Activated CD4-positive, alpha-beta T cell treated with anti-CD3 and anti-CD28 coated beads, Interleukin-2, Interleukin-6, amounts not matched to agents 100 ng/mL and 50 ng/mL, durations not matched to agents 16 hours and 8 hours (primary cell): ENCODE data around the gene TPD52L2.
"Not testable (repeated sequence)": the region's sequence is repeated elsewhere in the genome, so short reads cannot be mapped to it uniquely, and the experiment has no call there.

Experiments used
- DNase-seq: peaks from one replicate; pipeline ENCODE4 v3.0.0-alpha.2; 2020

The TPD52L2 gene

DNA sequence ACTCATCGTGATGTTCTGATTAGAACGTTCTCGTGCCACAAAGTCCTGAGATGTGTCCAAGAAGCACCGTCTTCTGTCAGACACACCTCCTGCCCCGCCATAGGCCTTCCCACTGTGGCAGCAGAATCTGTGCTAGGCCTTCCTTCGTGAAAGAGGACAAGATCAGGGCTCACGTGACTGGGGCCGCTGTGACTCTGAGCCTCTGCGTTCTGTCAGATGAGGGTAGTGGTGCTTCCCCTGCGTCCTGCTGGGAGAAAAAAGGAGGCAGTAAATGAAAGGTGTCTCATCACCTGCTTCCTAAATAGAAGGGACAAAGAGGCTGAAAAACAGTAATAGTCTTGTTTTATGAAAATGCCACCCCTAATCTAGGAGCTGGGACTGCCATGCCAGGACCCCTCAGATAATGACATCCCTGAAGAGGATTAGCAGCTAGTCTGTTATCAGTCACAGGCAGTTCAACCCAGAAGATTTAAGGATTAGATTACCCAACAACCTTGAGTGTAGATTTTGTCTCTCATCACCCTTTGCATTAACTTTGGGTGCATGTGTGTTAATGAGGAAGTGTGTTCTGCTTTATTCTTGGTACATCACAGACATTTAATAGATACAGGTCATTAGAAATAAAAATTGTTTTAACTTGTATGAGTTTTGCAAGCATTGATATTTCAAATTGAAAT lies 34.0 kb downstream of the TPD52L2 start:
- no peak for DNase-seq

DNA sequence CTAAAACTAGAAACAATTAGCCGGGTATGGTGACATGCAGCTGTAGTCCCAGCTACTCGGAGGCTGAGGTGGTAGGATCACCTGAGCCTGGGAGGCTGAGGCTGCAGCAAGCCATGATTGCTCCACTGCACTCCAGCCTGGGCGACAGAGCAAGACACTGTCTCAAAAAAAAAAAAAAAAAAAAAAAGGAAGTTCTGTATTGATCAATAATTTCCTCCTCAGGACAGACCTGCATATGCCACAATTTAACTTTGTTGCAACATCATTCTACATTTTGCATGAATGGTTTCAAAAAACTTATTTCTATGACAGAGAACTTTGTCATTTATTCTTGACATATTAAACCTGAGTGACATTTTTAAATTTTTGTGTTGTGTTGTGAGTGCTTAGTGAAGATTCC lies 35.3 kb downstream of the TPD52L2 start:
- no peak for DNase-seq

DNA sequence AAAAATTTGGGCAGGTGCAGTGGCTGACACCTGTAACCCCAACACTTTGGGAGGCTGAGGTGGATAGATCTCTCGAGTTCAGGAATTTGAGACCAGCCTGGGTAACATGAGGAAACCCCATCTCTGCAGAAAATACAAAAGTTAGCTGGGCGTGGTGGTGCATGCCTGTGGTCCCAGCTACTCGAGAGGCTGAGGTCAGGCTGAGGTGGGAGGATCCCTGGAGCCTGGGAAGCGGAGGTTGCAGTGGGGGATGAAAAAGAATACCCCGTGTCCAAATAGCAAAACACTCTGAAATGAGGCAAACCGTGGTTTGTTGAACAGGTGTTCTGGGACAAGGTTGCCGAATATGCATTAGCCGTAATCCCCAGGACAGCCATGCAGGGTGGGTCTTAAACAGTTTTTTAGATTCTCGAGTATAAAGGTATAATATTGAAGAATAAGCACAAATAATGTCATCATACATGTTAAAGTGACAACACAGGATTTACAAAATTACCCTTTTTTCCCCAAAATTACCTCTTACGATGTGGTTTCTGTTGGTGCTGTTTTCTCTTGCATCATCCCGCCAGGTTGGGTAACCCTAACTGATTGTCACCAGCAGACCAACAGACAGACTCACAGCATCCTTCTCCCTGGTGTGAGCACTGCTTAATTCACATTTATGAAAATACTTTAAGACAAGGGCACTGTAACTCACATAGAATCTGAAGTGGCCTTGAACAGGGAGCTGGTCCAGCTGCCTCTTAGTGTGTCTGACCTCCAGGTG lies 38.9 kb downstream of the TPD52L2 start:
- no peak for DNase-seq

DNA sequence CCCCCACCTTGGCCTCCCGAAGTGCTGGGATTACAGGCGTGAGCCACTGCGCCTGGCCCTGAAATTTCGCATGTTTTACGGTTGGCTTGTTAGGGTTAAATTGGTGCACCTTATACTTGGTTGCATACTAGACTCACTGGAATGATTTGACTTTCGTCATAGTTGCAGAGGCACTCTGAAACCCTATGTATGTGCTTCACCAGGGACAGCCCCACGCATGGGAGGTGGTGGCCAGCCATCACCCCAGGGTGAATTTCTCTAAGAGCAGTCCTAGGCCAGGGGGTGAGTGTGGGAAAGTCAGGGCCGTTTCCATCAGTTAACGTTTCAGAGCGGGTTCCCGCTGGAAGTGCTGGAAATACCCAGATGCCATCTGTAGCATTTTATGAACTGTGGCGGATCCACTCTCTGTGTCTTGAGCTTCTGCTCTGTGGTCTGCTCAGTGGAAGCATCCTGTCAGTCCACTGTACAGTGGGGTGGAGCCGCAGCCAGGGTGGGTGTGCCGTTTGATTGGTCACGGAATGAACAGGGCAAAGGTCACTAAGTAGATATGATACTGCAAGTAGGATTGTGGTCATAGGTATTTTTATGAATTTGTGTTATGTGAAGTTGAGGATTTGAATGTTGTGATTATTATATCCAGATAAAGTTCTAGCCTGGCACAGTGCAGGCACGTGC lies 43.1 kb downstream of the TPD52L2 start:
- DNase-seq = no peak

DNA sequence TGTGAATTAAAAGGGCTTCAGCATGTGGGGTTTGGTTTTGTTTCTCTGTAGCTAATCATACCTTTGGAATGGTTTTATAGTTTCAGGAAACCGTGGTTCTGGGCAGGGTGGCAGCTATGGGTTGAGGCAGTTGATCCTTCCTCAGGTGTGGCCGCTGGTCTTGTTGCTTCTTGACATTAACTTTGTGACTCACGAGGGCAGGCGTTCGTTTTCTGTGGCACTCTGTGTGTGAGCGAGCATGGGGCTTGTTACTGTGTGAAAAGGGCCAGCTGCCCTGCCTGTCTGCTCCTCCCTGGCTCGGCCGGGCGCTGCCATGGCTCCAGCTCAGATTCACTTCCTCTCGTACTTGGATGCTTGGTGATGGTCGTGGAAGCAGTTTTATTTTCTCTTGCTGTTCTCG lies 46.1 kb downstream of the TPD52L2 start:
- DNase-seq = no peak

DNA sequence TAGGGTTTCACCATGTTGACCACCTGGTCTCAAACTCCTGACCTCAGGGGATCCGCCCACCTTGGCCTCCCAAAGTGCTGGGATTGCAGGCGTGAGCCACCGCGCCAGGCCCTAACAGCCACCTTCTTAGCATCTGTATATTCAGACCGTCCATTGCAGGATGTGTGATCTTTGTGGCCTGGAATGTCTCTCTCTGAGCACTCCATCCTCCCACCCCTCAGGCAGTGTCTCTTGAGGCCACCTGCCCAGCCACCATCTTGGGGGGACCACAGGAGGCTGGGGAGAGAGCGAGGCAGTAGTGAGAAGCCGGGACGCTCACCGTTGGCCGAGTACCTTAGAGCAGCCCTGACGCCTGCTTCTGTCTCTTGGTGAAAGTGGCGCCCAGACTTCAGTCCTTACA lies 48.7 kb downstream of the TPD52L2 start:
- DNase-seq = no peak

DNA sequence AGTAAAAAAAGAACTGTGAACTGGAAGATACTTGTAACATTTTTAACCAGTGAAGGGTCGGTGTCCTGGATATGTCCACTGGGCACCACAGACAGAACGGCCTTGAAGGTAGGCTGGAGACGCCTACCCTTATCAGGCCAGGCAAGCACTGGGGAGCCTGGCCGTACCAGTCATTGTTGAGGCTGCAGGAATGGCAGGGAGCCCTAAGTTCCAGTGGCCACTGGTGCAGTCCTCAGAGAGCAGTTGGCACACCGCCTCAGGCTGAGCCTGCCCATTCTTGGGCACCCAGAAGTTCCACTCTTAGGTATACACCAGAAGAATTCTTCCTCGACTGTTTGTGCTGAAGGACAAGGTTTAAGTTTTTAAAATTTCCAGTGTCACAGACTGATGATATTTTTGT lies 50.4 kb downstream of the TPD52L2 start:
- DNase-seq = no peak

DNA sequence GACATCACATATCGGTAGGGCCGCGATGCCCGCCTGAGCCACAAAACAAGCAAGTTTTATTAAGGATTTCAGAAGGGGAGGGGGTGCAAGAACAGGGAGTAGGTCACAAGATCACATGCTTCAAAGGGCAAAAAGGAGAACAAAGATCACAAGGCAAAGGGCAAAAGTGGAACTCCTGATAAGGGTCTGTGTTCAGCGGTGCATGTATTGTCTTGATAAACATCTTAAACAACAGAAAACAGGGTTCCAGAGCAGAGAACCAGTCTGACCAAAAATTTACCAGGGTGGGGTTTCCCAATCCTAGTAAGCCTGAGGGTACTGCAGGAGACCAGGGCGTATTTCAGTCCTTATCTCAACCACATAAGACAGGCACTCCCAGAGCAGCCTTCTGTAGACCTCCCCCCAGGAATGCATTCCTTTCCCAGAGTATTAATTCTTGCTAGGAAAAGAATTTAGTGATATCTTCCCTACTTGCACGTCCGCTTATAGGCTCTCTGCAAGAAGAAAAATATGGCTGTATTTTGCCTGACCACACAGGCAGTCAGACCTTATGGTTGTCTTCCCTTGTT lies 51.4 kb downstream of the TPD52L2 start:
- not testable (repeated sequence) for DNase-seq

DNA sequence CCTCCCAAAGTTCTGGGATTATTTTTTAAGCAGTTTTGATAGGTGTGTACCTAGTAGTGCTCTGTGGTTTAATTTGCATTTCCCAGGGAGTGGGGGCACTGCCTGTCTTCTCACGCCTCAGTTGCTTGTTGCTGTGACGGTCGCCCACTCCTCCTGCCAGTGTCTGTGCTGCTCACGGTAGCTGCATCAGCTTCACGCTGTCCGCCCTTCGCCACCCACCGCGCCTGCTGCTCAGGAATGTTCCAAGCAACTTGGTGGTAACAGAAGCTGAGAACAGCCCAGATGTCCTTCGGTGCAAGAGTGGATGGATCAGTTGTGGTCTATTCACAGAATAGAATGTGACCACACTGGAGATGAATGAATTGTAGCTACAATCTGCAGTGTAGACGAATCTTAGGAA lies 52.7 kb downstream of the TPD52L2 start:
- no peak for DNase-seq

DNA sequence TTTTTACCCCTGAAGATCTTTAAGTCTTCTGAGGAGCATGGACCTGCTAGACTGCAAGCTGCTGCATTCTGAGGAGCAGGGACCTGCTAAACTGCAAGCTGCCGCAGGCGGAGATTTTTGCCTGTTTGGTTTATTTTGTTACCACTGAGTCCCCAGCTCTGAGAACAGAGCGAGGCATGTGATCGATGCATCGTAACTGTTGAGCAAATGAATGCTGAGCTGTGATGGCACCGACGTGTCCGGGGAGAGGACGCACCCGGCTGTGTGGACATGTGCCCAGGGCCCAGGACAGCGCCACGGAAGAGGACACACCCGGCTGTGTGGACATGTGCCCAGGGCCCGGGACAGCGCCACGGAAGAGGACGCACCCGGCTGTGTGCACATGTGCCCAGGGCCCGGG lies 54.1 kb downstream of the TPD52L2 start:
- no peak for DNase-seq

DNA sequence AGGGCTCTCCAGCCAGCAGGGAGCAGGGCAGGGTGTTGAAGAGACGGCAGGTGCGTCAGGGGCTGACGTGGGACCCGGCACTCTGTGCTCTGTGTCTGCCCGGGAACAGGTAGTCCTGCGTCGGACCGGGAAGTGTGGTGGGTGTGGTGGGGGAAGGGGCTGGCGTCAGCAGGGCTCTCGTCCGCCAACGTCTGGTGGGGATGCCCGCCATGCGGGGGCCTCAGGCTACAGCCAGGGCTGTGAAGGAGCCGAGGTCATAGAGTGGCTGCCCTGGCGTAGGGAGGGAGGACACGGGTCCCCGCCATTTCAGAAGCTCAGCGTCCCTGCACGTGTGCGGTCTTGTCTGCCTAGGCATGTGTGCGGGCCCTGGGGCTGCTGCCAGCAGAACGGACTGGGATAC lies 55.2 kb downstream of the TPD52L2 start:
- no peak for DNase-seq

DNA sequence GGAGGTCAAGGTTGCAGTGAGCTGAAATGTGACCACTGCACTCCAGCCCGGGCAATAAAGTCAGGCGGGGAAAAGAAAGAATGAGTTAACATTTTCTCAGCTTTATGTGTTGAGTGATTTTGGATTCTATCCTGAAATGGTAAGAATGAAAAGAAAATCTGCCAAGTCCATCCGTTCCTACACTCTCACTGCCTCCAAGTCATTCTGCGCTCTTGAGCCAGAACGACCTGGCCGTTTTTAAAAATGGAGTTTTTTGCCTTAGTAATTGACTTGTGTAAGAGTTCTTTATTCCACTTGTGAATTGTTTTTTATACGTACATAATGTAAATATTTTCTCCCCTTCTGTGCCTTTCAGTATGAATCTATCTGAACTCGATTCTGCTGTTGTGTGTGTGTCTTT lies 58.6 kb downstream of the TPD52L2 start:
- DNase-seq = no peak

DNA sequence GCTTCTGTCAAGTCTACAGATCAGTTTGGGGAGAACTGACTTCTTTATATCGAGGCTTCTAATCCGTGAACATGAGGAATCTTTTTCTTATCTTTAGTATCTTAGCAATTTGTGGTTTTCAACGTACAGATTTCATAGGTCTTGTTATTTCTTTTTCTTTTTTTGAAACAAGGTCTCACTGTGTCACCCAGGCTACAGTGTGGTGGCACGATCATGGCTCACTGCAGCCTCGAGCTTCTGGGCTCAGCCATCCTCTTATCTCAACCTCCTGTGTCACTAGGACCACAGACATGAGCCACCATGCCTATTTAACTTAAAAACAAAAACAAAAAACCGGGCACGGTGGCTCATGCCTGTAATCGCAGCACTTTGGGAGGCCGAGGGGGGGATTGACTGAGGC lies 59.2 kb downstream of the TPD52L2 start:
- no peak for DNase-seq

DNA sequence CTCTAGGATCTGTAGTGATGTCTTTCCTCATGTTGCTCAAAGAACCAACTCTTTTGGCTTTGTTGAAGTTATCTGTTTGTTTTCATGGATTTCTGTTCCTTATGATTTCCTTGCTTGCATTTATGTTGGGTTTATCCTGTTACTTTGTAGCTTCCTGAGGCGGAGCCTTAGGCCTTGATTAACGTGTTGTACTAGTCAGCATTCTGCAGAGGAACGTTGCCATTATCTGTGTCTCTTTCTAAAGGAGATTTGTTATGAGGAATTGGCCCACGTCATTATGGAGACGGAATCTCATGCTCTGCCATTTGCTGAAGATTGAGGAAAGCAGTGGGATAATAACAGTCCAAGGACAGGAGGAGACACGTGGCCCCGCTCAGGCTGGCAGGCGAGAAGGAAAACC lies 61.2 kb downstream of the TPD52L2 start:
- no peak for DNase-seq

DNA sequence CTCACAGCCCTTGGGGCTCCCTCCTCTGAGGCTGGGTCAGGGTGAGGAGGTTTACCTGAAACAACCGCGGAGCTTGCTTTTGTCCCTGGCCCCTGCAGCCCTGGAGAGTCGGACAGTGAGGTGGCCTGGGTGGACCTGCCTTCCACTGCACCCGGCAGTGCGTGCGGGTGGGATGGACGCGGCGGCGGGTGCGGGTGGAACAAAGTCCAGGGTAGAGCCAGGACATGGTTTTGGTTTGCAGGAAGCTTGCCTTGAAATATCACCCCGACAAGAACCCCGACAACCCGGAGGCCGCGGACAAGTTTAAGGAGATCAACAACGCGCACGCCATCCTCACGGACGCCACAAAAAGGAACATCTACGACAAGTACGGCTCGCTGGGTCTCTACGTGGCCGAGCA lies 64.0 kb downstream of the TPD52L2 start:
- no peak for DNase-seq

DNA sequence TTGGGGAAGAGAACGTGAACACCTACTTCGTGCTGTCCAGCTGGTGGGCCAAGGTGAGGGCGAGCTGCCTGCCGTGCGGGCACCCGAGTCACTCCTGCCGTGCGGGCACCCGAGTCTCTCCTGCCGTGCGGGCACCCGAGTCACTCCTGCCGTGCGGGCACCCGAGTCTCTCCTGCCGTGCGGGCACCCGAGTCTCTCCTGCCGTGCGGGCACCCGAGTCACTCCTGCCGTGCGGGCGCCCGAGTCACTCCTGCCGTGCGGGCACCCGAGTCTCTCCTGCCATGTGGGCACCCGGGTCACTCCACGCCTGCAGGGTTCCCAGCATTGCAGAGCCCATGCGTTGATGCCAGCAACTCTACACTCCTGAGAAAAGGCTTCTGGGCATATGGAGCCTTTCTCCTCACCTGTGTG lies 64.4 kb downstream of the TPD52L2 start:
- not testable (repeated sequence) for DNase-seq

DNA sequence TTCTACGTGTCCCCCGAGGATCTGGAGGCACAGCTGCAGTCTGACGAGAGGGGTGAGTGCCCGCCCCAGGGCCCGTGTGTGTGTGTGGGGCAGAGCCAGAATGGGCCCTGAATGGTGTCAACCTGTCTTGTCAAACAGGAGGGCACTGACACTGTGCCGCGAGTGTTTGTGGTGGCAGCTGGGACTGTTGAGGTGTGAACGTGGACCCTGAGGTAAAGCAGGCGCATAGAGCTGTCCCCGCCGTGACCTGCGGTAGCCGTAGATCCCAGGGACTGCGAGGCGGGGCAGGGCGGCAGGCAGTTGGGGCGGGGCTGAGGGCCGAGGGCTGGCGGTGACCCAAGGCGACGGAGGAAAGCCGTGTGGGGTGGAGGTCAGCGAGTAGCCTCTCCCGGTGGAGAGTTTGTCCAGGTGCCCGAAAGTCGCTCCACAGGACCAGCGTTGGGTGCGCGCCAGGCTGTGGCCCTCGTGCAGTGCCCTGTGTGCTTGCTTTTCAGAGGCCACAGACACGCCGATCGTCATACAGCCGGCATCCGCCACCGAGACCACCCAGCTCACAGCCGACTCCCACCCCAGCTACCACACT lies 66.0 kb downstream of the TPD52L2 start:
- DNase-seq = no peak

DNA sequence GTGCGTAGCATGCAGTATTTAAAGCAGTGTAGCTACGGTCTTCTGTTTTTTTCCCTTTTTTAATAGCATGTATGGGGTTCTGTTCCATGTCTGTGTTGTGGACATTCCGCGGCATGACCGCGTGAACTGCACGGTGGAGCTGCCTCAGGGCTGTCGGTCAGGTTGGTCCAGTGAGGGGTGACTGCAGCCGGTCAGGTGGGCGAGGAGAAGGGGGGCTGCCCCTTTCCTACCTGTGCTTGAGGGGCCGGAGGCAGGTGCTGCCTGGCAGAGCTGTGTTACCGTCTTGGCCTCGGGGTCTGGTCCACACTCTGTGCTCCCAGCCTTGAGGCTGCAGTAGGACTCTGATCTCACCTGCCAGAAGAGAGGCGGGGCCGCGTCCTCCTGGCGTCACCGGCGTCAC lies 66.7 kb downstream of the TPD52L2 start:
- DNase-seq = no peak

DNA sequence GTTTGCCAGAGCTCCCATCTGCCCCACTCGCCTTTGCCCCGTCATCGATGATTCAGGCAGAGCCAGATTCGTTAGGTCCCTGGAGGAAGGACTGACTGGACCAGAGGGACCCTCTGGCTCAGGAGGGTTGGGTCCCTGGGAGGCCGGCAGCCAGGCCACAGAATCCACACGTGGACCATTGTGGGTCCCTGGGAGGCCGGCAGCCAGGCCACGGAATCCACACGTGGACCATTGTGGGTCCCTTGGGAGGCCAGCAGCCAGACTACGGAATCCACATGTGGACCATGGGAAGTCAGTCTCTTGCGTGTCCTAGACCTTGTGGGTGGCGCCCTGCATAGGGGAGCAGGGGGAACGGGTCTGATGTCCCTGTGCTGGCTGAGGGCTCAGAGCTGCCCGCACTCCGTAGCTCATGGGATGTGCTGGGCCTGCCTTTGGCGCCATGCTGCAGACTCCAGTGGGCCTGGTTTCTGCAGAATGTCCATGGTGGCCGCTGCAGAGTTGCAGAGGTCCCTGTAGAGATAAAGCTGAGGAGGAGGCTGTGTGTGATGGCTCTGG lies 67.6 kb downstream of the TPD52L2 start:
- DNase-seq = no peak

DNA sequence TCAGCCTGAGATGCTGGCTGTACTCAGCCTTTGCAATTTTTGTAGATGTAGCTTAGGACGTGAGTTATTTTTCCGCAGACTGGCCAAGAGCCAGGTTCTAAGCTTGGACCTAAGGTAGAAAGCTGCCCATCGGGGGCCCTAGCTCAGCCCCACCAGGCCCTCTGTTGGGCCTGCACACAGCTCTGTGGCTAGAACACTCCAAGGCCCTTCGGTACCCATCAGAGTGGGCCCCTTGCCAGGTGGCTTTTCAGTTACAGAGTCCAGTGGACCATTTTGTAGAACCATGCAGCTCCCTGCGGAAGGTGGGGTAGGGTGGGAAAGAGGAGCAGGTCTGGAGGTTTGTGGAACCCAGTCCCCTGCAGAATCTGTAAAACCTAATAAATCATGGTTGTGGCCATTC lies 68.6 kb downstream of the TPD52L2 start:
- no peak for DNase-seq

DNA sequence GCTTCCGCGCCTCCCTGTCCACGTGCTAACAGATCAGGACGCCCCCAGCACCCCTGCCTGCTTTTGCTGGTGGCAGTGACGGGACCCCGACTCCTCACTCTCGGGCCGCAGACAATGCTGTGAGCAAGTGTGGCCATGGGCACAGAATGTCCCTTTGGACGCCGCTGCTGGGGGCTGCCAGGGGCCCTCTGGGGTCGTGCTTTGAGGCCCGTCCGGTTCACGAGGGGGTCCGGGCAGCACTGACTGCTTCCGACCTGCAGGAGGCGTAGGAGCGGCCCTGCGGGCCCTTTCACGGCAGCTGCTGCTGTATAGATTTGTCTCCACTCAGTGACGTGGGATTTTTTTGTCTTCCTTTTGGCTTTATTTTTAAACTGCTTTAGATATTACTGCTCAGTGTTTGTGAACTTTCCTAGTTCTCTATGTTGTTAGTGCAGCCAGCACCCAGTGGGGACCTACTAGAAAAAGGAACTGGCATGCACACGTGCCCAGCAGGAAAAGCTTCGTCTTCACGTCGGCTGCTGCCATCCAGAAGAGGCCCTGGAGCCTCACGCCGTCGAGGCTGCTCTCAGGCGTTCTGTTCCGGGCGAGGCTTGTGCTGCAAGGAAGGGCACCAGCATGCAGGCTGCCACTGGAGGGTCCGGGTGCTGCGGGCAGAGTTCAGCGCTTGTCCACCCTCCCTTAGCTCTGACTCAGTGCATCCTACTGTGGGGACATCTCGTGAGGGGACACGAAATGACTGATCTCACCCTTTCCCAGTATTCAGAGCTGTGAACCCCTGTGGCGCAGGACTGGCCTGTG lies 69.4 kb downstream of the TPD52L2 start:
- no peak for DNase-seq

DNA sequence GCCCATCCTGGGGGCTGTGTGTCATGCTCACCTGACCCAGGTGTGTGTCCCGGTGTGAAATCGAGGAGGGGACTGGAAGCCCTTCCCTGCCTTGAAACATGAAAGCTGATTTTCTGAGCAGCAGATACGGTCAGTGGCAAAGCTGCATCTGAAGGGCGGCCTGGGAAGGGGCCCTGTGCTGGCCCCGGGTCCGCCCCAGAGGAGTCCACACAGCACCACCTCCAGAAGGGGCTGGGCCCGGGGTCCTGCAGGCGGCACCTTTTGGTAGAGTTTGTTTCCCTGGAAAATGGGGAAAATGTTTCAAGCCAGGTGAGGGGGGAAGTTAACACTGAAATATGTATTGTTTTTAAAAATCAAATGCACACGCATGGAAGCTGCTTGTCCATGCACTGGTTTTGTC lies 70.4 kb downstream of the TPD52L2 start:
- DNase-seq = no peak
